ENCODE measurements around the gene SPATA12. TPM values are rescaled to one million over a fixed set of nuclear protein-coding genes. Genes with fewer than 3 reads are reported as not detected.

Gene SPATA12
- total RNA-seq, 1 experiment from 2014 or later, result 0.22 TPM

DNA sequence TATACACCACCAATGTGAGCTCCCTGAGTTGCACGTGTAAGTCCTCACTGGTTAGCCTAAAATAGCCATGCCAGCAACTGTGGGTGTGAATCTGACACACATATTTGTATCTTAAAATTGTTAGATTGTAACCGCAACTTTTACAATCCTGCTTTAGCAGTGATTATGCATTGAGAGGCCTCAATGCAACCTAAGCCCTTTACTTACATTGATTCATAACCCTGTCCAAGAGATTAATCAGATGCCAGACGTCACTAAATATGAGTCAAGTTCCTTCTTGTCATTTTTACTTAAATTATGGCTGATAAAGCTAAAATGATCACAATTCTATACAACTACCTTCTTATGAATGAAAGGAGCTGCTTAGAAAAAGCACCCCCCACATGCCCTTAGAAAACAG lies 57.8 kb downstream of the SPATA12 start:
- TF ChIP-seq, protein P1, sequence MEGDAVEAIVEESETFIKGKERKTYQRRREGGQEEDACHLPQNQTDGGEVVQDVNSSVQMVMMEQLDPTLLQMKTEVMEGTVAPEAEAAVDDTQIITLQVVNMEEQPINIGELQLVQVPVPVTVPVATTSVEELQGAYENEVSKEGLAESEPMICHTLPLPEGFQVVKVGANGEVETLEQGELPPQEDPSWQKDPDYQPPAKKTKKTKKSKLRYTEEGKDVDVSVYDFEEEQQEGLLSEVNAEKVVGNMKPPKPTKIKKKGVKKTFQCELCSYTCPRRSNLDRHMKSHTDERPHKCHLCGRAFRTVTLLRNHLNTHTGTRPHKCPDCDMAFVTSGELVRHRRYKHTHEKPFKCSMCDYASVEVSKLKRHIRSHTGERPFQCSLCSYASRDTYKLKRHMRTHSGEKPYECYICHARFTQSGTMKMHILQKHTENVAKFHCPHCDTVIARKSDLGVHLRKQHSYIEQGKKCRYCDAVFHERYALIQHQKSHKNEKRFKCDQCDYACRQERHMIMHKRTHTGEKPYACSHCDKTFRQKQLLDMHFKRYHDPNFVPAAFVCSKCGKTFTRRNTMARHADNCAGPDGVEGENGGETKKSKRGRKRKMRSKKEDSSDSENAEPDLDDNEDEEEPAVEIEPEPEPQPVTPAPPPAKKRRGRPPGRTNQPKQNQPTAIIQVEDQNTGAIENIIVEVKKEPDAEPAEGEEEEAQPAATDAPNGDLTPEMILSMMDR (conservative IDR thresholded peaks at IDR 0.05), result no peak

More for the DNA sequence above, 57.8 kb downstream of the SPATA12 start:
- no peak overlapping the region; a peak in 1 of 7 replicates for H3K27ac Mint-ChIP-seq
- H2AK5ac ChIP-seq (ENCODE audit: insufficient read length, low read length), result no peak overlapping the region
- peaks cover 10% of the 10 kb centered on the region for H3K27me3 Mint-ChIP-seq (ENCODE audit: low read depth)
- H3K56ac ChIP-seq (ENCODE audit: insufficient read length, low read depth, low read length), result no peak overlapping the region
- no peak overlapping the region for H3K4me3 Mint-ChIP-seq
- no peaks in the 10 kb centered on the region for H4K20me1 ChIP-seq (ENCODE audit: control insufficient read depth, insufficient read depth, insufficient read length)
- H3K18ac ChIP-seq (ENCODE audit: insufficient read length, low read depth, low read length), result no peak overlapping the region
- H3K23ac ChIP-seq (ENCODE audit: insufficient read length, low read depth, low read length), result no peak overlapping the region
- H3K79me1 ChIP-seq (ENCODE audit: insufficient read depth, low read depth, low read length, poor library complexity, severe bottlenecking), result no peaks in the 10 kb centered on the region
- no peak overlapping the region for H3K4me2 ChIP-seq (ENCODE audit: insufficient read depth, insufficient read length, low read length)
- H3K4me1 ChIP-seq (ENCODE audit: insufficient read depth, low read length), result no peaks in the 10 kb centered on the region; the same call in 1 of the 2 replicates
- H2BK120ac ChIP-seq (ENCODE audit: low read depth, low read length, poor library complexity, severe bottlenecking), result no peak overlapping the region
- no peaks in the 10 kb centered on the region for H3K23me2 ChIP-seq (ENCODE audit: insufficient read length, low read depth, low read length, poor library complexity, severe bottlenecking)
- H3K4me1 Mint-ChIP-seq, result peaks cover 23 to 27% of the 10 kb centered on the region in 2 experiments
- H3K14ac ChIP-seq (ENCODE audit: insufficient read depth, low read length), result no peak overlapping the region
- H3K9me3 ChIP-seq (ENCODE audit: control insufficient read depth, low read depth, low read length), result no peaks in the 10 kb centered on the region
- H2AFZ ChIP-seq (ENCODE audit: low read length), result no peak overlapping the region
- H3T11ph ChIP-seq (ENCODE audit: low read length), result no peak overlapping the region
- no peak overlapping the region for H4K91ac ChIP-seq (ENCODE audit: insufficient read length, low read depth, low read length)
- H3K36me3 Mint-ChIP-seq (ENCODE audit: insufficient read depth in 1 of 3, low read depth in 3 of 3), result peaks cover 0 to 13% (median 12%) of the 10 kb centered on the region in 3 experiments; a peak in 5 of 7 replicates
- no peak overlapping the region for H4K8ac ChIP-seq (replicated peaks; ENCODE audit: insufficient read length, low read depth, low read length)
- no peak overlapping the region for H2BK20ac ChIP-seq (ENCODE audit: low read depth, low read length, poor library complexity, severe bottlenecking)
- no CpG with 5 or more reads among the region's 3 CpGs for WGBS (ENCODE audit: extremely low coverage, insufficient read length, low lambda C conversion rate)
- no peak overlapping the region for H3K9ac ChIP-seq (ENCODE audit: extremely low read depth, insufficient read length, low read length)
- no peak overlapping the region for H3K27ac ChIP-seq (ENCODE audit: insufficient read length, low read depth, low read length)
- H3K27me3 ChIP-seq (ENCODE audit: insufficient read depth, low read length), result no peaks in the 10 kb centered on the region; the same call in 1 of the 2 replicates
- H2BK12ac ChIP-seq (ENCODE audit: insufficient read length, low read depth, low read length), result no peak overlapping the region
- no peak overlapping the region for H3K4ac ChIP-seq (ENCODE audit: low read depth, low read length)
- DNase-seq, result no peak
- H4K5ac ChIP-seq (ENCODE audit: insufficient read length, low read depth, low read length), result no peak overlapping the region
- H2BK15ac ChIP-seq (ENCODE audit: low read depth, low read length), result no peak overlapping the region
- no peak overlapping the region for H2BK5ac ChIP-seq (ENCODE audit: insufficient read length, low read length)
- no peaks in the 10 kb centered on the region for H3K9me3 Mint-ChIP-seq
- H3K79me2 ChIP-seq (ENCODE audit: insufficient read depth, low read length), result peaks cover 4% of the 10 kb centered on the region
